A673 (cell line): Measurements from ENCODE around the gene UBFD1. TPM values are rescaled to one million over a fixed set of nuclear protein-coding genes. Genes with fewer than 3 reads are reported as not detected.
"Not testable (repeated sequence)": the region's sequence is repeated elsewhere in the genome, so short reads cannot be mapped to it uniquely, and the experiment has no call there.

ENCODE experiments used
- BruUV-seq: library from RNA; stranded (reverse); fragments of 400-500 nt; replicated peaks from 2 replicates; lab custom pipeline; 2021; lab: Mats Ljungman, UMichigan
- CTCF ChIA-PET: fragments of 300-600 bp; sonication (Branson Sonifier 250); formaldehyde crosslinking; loops from one replicate; lab custom pipeline; 2022; ENCODE audit warnings: antibody characterized with exemption; lab: Charles Lee
- POLR2A ChIA-PET: fragments of 300-600 bp; sonication (Branson Sonifier 250); formaldehyde crosslinking; loops from one replicate; lab custom pipeline; 2022; ENCODE audit warnings: antibody characterized with exemption; ENCODE audit not compliant: low non-redundant PET; lab: Charles Lee
- DNase-seq: peaks from one replicate; pipeline ENCODE4 v3.0.0-alpha.2; 2015; ENCODE audit warnings: low spot score
- H3K27ac ChIP-seq: fragments of 200-600 bp; sonication (generic); 2 replicates; pipeline ENCODE4 v1.5.1; 2016; ENCODE audit warnings: mixed run types, low read depth, mild to moderate bottlenecking, mixed read lengths, antibody characterized with exemption, low read length; ENCODE audit not compliant: poor library complexity, severe bottlenecking
- H3K27me3 ChIP-seq: fragments of 200-600 bp; sonication (generic); replicated peaks from 2 replicates; pipeline ENCODE4 v1.6.1; 2017; ENCODE audit warnings: mixed run types, low read depth, mild to moderate bottlenecking, mixed read lengths, antibody characterized with exemption, low read length; ENCODE audit not compliant: insufficient read depth, poor library complexity
- H3K36me3 ChIP-seq: fragments of 200-600 bp; sonication (generic); 2 replicates; pipeline ENCODE4 v1.6.1; 2016; ENCODE audit warnings: mixed run types, mild to moderate bottlenecking, mixed read lengths, antibody characterized with exemption, low read length; ENCODE audit not compliant: insufficient read depth, poor library complexity, severe bottlenecking
- H3K4me1 ChIP-seq: fragments of 200-600 bp; sonication (generic); 2 replicates; pipeline ENCODE4 v1.6.1; 2017; ENCODE audit warnings: mixed run types, mild to moderate bottlenecking, mixed read lengths, antibody characterized with exemption, low read length; ENCODE audit not compliant: insufficient read depth, poor library complexity, severe bottlenecking
- H3K4me3 ChIP-seq: fragments of 200-600 bp; sonication (generic); 2 replicates; pipeline ENCODE4 v1.5.1; 2016; ENCODE audit warnings: low read depth, mixed run types, mild to moderate bottlenecking, mixed read lengths, low read length; ENCODE audit not compliant: poor library complexity, severe bottlenecking
- H3K9me3 ChIP-seq: fragments of 200-600 bp; sonication (generic); 2 replicates; pipeline ENCODE4 v1.6.1; 2016; ENCODE audit warnings: mixed run types, low read depth, mild to moderate bottlenecking, mixed read lengths, antibody characterized with exemption, low read length; ENCODE audit not compliant: poor library complexity, severe bottlenecking
- EZH2 ChIP-seq: fragments of 200-600 bp; sonication (generic); IDR thresholded peaks from 2 replicates; pipeline ENCODE4 v1.6.1; 2017; ENCODE audit warnings: borderline replicate concordance, low read depth, mild to moderate bottlenecking, mixed read lengths, antibody characterized with exemption, low read length; ENCODE audit not compliant: poor library complexity, severe bottlenecking
- intact Hi-C: fragments of 100-400 bp; cut with micrococcal nuclease; formaldehyde crosslinking; loops from one replicate; pipeline ENCODE4 v1.10.0; 2022; ENCODE audit not compliant: unreplicated experiment
- total RNA-seq: library from RNA; stranded (reverse); gene quantifications from 2 replicates; pipeline ENCODE4 v1.2.3, GENCODE V29; 2021
- TF ChIP-seq, protein P1 (sequence below): fragments of 300-800, 200-600 bp; sonication (generic); conservative IDR thresholded peaks from 2 replicates; pipeline ENCODE4 v1.5.1; 2017; ENCODE audit warnings: low read depth, mild to moderate bottlenecking, antibody characterized with exemption, low read length, moderate library complexity, mixed read lengths

The UBFD1 gene
- total RNA-seq, 1 experiment from 2014 or later: 121 TPM

- POLR2A ChIA-PET: no interaction called here
- intact Hi-C loops: no loop called here
- no peak for DNase-seq
- H3K36me3 ChIP-seq: peaks cover 19% of the 10 kb centered on the region
- H3K27ac ChIP-seq: no peak overlapping the region
- no peaks in the 10 kb centered on the region for H3K4me1 ChIP-seq
- H3K27me3 ChIP-seq: no peaks in the 10 kb centered on the region
- TF ChIP-seq, protein P1, sequence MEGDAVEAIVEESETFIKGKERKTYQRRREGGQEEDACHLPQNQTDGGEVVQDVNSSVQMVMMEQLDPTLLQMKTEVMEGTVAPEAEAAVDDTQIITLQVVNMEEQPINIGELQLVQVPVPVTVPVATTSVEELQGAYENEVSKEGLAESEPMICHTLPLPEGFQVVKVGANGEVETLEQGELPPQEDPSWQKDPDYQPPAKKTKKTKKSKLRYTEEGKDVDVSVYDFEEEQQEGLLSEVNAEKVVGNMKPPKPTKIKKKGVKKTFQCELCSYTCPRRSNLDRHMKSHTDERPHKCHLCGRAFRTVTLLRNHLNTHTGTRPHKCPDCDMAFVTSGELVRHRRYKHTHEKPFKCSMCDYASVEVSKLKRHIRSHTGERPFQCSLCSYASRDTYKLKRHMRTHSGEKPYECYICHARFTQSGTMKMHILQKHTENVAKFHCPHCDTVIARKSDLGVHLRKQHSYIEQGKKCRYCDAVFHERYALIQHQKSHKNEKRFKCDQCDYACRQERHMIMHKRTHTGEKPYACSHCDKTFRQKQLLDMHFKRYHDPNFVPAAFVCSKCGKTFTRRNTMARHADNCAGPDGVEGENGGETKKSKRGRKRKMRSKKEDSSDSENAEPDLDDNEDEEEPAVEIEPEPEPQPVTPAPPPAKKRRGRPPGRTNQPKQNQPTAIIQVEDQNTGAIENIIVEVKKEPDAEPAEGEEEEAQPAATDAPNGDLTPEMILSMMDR: no peak
- TF ChIP-seq EZH2: no peak
- no peak overlapping the region for H3K4me3 ChIP-seq
- CTCF ChIA-PET: interaction anchor here (0.6 kb wide), 1 partner anchor 1406 kb away, joined by 3 read pairs; the partner anchor contains the start of gene ARHGAP17
- no TSS peak for BruUV-seq
- no peaks in the 10 kb centered on the region for H3K9me3 ChIP-seq
These were observed 52.4 kb downstream of the UBFD1 start for GRCh38 chr16:23609929-23610328.

- H3K9me3 ChIP-seq, H3K27me3 ChIP-seq, DNase-seq, intact Hi-C loops, POLR2A ChIA-PET, H3K27ac ChIP-seq, CTCF ChIA-PET, BruUV-seq, H3K4me3 ChIP-seq, H3K4me1 ChIP-seq: not testable (repeated sequence)
- peaks cover 19% of the 10 kb centered on the region for H3K36me3 ChIP-seq
These were observed 53.4 kb downstream of the UBFD1 start for GRCh38 chr16:23610905-23611304.

DNA sequence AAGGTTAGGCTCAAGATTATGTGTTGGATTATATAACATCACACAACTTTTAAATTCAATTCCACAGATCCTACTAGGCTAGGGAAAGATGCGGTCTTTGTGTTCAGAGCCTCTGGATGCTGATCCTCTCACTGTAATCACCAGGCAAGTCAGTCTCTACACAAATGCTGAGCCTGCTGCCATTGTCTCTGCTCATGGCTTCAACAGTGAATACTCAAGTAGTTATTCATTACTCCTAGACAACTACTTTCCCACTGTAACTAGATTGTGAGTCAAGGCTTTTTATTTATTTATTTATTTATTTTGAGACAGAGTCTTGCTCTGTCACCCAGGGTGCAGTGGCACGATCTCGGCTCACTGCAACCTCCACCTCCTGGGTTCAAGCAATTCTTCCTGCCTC, 54.4 kb downstream of the UBFD1 start:
- POLR2A ChIA-PET: no interaction called here
- DNase-seq: no peak
- intact Hi-C loops: no loop called here
- BruUV-seq: no TSS peak
- Histone ChIP-seq H3K27ac (no peak overlapping the region), H3K27me3 (no peaks in the 10 kb centered on the region), H3K4me3 (no peak overlapping the region), H3K9me3 (no peaks in the 10 kb centered on the region), H3K4me1 (no peaks in the 10 kb centered on the region), H3K36me3 (peaks cover 25% of the 10 kb centered on the region)
- CTCF ChIA-PET: no interaction called here
- TF ChIP-seq, protein P1: no peak
- TF ChIP-seq EZH2: no peak

- no peak for TF ChIP-seq EZH2
- TF ChIP-seq, protein P1: no peak
- Histone ChIP-seq H3K36me3 (peaks cover 42% of the 10 kb centered on the region), H3K27me3 (no peaks in the 10 kb centered on the region), H3K4me3 (no peak overlapping the region), H3K27ac (no peak overlapping the region), H3K9me3 (no peaks in the 10 kb centered on the region), H3K4me1 (no peaks in the 10 kb centered on the region)
- intact Hi-C loops: no loop called here
- BruUV-seq: no TSS peak
- ChIA-PET CTCF (no interaction called here), POLR2A (no interaction called here)
- DNase-seq: no peak
These were observed 58.3 kb downstream of the UBFD1 start for GRCh38 chr16:23615805-23616204.
